SU-DHL-6 (cell line): ENCODE results near the gene MYMX.
A peak's percentile ranks its signal among the peaks of the same experiment; 100 is the strongest.

Source experiments
- H2AFZ ChIP-seq: fragments of 200-600 bp; sonication (generic); 2 replicates; pipeline ENCODE4 v1.6.1; 2014; ENCODE audit warnings: low read depth, mild to moderate bottlenecking, moderate library complexity, mixed read lengths, antibody characterized with exemption, low read length; ENCODE audit not compliant: severe bottlenecking
- H3F3A ChIP-seq: fragments of 200-600 bp; shearing (Covaris generic); 2 replicates; pipeline ENCODE4 v1.6.0; 2016; ENCODE audit warnings: antibody characterized with exemption, mild to moderate bottlenecking; ENCODE audit not compliant: insufficient read depth
- H3K27ac ChIP-seq: fragments of 200-600 bp; sonication (generic); 2 replicates; pipeline ENCODE4 v1.5.1; 2016; ENCODE audit warnings: low read depth, mild to moderate bottlenecking, low read length, moderate library complexity, mixed read lengths
- H3K27me3 ChIP-seq: fragments of 200-600 bp; sonication (generic), shearing (Covaris generic); 2 replicates; pipeline ENCODE4 v1.6.0; 2014; ENCODE audit warnings: mild to moderate bottlenecking, low read length
- H3K36me3 ChIP-seq: fragments of 200-600 bp; sonication (generic); 2 replicates; pipeline ENCODE4 v1.6.1; 2014; ENCODE audit warnings: mild to moderate bottlenecking, low read length, mixed read lengths
- H3K4me2 ChIP-seq: fragments of 300-600, 200-600 bp; shearing (Covaris generic), sonication (generic); 2 replicates; pipeline ENCODE4 v1.6.0; 2014; ENCODE audit warnings: low read length, low read depth, mild to moderate bottlenecking; ENCODE audit not compliant: poor library complexity, severe bottlenecking
- H3K4me3 ChIP-seq: fragments of 200-600 bp; sonication (generic); 2 replicates; pipeline ENCODE4 v1.5.1; 2014; ENCODE audit warnings: antibody characterized with exemption, low read length, mild to moderate bottlenecking, mixed read lengths; ENCODE audit not compliant: insufficient read depth, poor library complexity, severe bottlenecking
- H3K79me2 ChIP-seq: fragments of 200-600 bp; sonication (generic); 2 replicates; pipeline ENCODE4 v1.6.1; 2014; ENCODE audit warnings: mild to moderate bottlenecking, low read length, moderate library complexity; ENCODE audit not compliant: insufficient read depth
- H3K9ac ChIP-seq: fragments of 200-600 bp; sonication (generic); 2 replicates; pipeline ENCODE4 v1.7.0; 2014; ENCODE audit warnings: mild to moderate bottlenecking, low read length
- H3K9me2 ChIP-seq: fragments of 200-600 bp; sonication (generic); replicated peaks from 2 replicates; pipeline ENCODE4 v1.6.1; 2014; ENCODE audit warnings: low read length; ENCODE audit not compliant: insufficient read depth
- H3K9me3 ChIP-seq: fragments of 200-600 bp; sonication (generic); 2 replicates; pipeline ENCODE4 v1.6.1; 2014; ENCODE audit warnings: low read length, mixed read lengths; ENCODE audit not compliant: insufficient read depth
- H4K20me1 ChIP-seq: fragments of 200-600 bp; sonication (generic); 2 replicates; pipeline ENCODE4 v1.6.1; 2014; ENCODE audit warnings: low read depth, mild to moderate bottlenecking, antibody characterized with exemption, low read length, moderate library complexity, mixed read lengths
- CTCF ChIP-seq: fragments of 200-600 bp; sonication (generic); IDR thresholded peaks from one replicate; pipeline ENCODE4 v1.5.1; 2017; ENCODE audit warnings: antibody characterized with exemption, mild to moderate bottlenecking, low read length, moderate library complexity; ENCODE audit not compliant: insufficient read depth, poor library complexity, severe bottlenecking
- EZH2phosphoT487 ChIP-seq: fragments of 200-600 bp; sonication (generic), shearing (Covaris generic); conservative IDR thresholded peaks from 2 replicates; pipeline ENCODE4 v1.6.1; 2018; ENCODE audit warnings: mild to moderate bottlenecking, antibody characterized with exemption, low read length, moderate library complexity, mixed read lengths

Gene MYMX

GRCh38 chr6:44214307-44214706, 2.4 kb upstream of the MYMX start:
- H3K9ac ChIP-seq, result no peak overlapping the region
- H4K20me1 ChIP-seq, result no peaks in the 10 kb centered on the region
- H3K4me3 ChIP-seq, result no peak overlapping the region
- H3K27ac ChIP-seq, result no peak overlapping the region
- no peaks in the 10 kb centered on the region for H3K36me3 ChIP-seq
- H3K4me2 ChIP-seq, result no peak overlapping the region
- no peak overlapping the region for H2AFZ ChIP-seq
- no peaks in the 10 kb centered on the region for H3K79me2 ChIP-seq
- H3K9me2 ChIP-seq, result no peaks in the 10 kb centered on the region
- TF ChIP-seq EZH2phosphoT487 (no peak), CTCF (no peak)
- H3K9me3 ChIP-seq, result no peaks in the 10 kb centered on the region
- no peaks in the 10 kb centered on the region for H3K27me3 ChIP-seq
- 0 out of 2 replicates have a peak, but pooled peaks cover 3% of the 10 kb centered on the region for H3F3A ChIP-seq

- Histone ChIP-seq H4K20me1 (no peaks in the 10 kb centered on the region), H3K9ac (no peak overlapping the region), H2AFZ (no peak overlapping the region), H3K36me3 (no peaks in the 10 kb centered on the region), H3K9me3 (no peaks in the 10 kb centered on the region), H3K4me2 (no peak overlapping the region), H3F3A (peaks cover 14% of the 10 kb centered on the region), H3K27me3 (no peaks in the 10 kb centered on the region), H3K4me3 (no peak overlapping the region), H3K79me2 (no peaks in the 10 kb centered on the region), H3K9me2 (no peaks in the 10 kb centered on the region), H3K27ac (no peak overlapping the region)
- TF ChIP-seq CTCF, result no peak
- TF ChIP-seq EZH2phosphoT487, result no peak
Measured at GRCh38 chr6:44217332-44218143, 812 bp downstream of the MYMX start.

GRCh38 chr6:44219053-44219814, 2.5 kb downstream of the MYMX start:
- Histone ChIP-seq H3K79me2 (peaks cover 7% of the 10 kb centered on the region), H3K27me3 (no peaks in the 10 kb centered on the region), H3F3A (peaks cover 14% of the 10 kb centered on the region), H3K9me2 (no peaks in the 10 kb centered on the region), H3K4me2 (peak overlapping the region; percentile 66), H4K20me1 (no peaks in the 10 kb centered on the region), H3K36me3 (no peaks in the 10 kb centered on the region), H3K27ac (peak overlapping the region; percentile 59), H3K9me3 (no peaks in the 10 kb centered on the region), H2AFZ (peak overlapping the region; percentile 81), H3K4me3 (peak overlapping the region; percentile 50), H3K9ac (peak overlapping the region; percentile 56)
- TF ChIP-seq EZH2phosphoT487, result no peak
- no peak for TF ChIP-seq CTCF
